ENCODE measurements around the gene BTNL8. TPM values are rescaled to one million over a fixed set of nuclear protein-coding genes. Genes with fewer than 3 reads are reported as not detected.
A peak's percentile ranks its signal among the peaks of the same experiment; 100 is the strongest.

The BTNL8 gene
- total RNA-seq, 1 donor from 2014 or later = not detected

DNA sequence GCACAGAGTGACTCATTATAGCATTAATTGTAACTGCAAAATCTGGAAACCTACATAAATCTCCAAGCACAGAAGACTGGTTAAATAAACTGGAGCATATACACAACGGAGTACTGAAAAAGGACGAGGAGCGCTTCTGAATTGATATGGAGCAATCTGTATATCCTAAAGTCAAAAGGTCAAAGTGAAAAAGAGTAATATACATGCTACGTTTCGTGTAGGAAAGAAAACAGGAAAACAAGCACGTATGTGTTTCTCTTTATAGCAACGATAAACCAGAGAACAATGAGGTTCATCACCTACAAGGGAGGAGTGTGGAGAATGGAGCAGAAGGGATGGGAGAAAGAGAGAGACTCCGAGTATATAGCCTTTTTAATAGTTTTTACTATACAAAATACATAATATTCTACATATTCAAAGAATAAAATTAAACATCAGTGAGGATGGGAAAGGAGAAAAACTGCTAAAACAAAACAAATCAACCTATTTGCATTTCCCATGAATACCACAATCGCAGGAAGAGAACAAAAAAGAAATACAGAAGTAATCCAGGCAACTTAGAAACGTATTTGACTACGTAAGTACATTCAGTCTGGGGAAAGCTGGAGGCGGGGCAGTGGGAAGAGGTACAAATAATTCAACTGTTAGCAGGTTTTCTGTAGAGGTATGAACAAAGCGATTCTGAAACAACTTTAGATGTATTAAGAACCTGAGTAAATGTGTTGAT lies 45.7 kb upstream of the BTNL8 start:
- H3K36me3 Mint-ChIP-seq (ENCODE audit: unreplicated experiment) = peaks cover 78% of the 10 kb centered on the region
- peaks cover 58% of the 10 kb centered on the region for H3K9me3 Mint-ChIP-seq (ENCODE audit: unreplicated experiment)
- TF ChIP-seq CTCF (IDR thresholded peaks at IDR 0.05) = no peak
- H3K4me1 Mint-ChIP-seq (ENCODE audit: unreplicated experiment) = no peaks in the 10 kb centered on the region
- no peak for DNase-seq (ENCODE audit: extremely low spot score, unreplicated experiment)
- no peak overlapping the region for H3K4me3 Mint-ChIP-seq (ENCODE audit: unreplicated experiment)
- no peaks in the 10 kb centered on the region for H3K27me3 Mint-ChIP-seq (ENCODE audit: unreplicated experiment)
- H3K27ac Mint-ChIP-seq (ENCODE audit: unreplicated experiment) = no peak overlapping the region

DNA sequence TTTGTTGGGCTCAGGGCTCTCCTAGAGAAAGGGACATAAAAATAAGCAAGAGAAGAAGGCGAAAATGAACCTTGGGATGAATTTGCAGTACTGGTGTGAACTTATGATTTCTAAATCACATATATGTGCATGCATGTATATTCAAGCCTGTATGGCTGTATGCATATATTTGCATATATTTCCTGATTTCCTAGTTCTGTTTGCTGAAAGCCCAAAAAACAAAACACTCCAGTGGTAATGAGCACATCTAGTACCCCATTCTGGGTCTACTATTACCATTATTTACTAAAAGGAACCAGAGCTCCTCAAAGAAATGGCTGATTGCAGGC lies 45.1 kb upstream of the BTNL8 start:
- TF ChIP-seq CTCF (IDR thresholded peaks at IDR 0.05) = no peak
- peaks cover 75% of the 10 kb centered on the region for H3K36me3 Mint-ChIP-seq (ENCODE audit: unreplicated experiment)
- no peak overlapping the region for H3K27ac Mint-ChIP-seq (ENCODE audit: unreplicated experiment)
- no peaks in the 10 kb centered on the region for H3K27me3 Mint-ChIP-seq (ENCODE audit: unreplicated experiment)
- peaks cover 53% of the 10 kb centered on the region for H3K9me3 Mint-ChIP-seq (ENCODE audit: unreplicated experiment)
- H3K4me3 Mint-ChIP-seq (ENCODE audit: unreplicated experiment) = no peak overlapping the region
- no peak for DNase-seq (ENCODE audit: extremely low spot score, unreplicated experiment)
- H3K4me1 Mint-ChIP-seq (ENCODE audit: unreplicated experiment) = no peaks in the 10 kb centered on the region

GRCh38 chr5:180858586-180858985 lies 40.4 kb upstream of the BTNL8 start:
- no peak for DNase-seq (ENCODE audit: extremely low spot score, unreplicated experiment)
- Mint-ChIP-seq H3K27ac (ENCODE audit: unreplicated experiment) (no peak overlapping the region), H3K4me1 (ENCODE audit: unreplicated experiment) (peaks cover 6% of the 10 kb centered on the region), H3K9me3 (ENCODE audit: unreplicated experiment) (peaks cover 13% of the 10 kb centered on the region), H3K27me3 (ENCODE audit: unreplicated experiment) (no peaks in the 10 kb centered on the region), H3K36me3 (ENCODE audit: unreplicated experiment) (peaks cover 35% of the 10 kb centered on the region), H3K4me3 (ENCODE audit: unreplicated experiment) (no peak overlapping the region)
- TF ChIP-seq CTCF (IDR thresholded peaks at IDR 0.05) = no peak

- Mint-ChIP-seq H3K27ac (ENCODE audit: unreplicated experiment) (peak overlapping the region; percentile 66), H3K4me1 (ENCODE audit: unreplicated experiment) (peaks cover 6% of the 10 kb centered on the region), H3K9me3 (ENCODE audit: unreplicated experiment) (peaks cover 5% of the 10 kb centered on the region), H3K4me3 (ENCODE audit: unreplicated experiment) (peak overlapping the region; percentile 85), H3K36me3 (ENCODE audit: unreplicated experiment) (peaks cover 19% of the 10 kb centered on the region), H3K27me3 (ENCODE audit: unreplicated experiment) (no peaks in the 10 kb centered on the region)
- TF ChIP-seq CTCF (IDR thresholded peaks at IDR 0.05) = peak; percentile 20
- DNase-seq (ENCODE audit: extremely low spot score, unreplicated experiment) = no peak
These were observed 38.6 kb upstream of the BTNL8 start for GRCh38 chr5:180860273-180860886.
